Measurements from ENCODE around the gene ATP6V1F.
A peak's percentile ranks its signal among the peaks of the same experiment; 100 is the strongest.

ATP6V1F gene

DNA sequence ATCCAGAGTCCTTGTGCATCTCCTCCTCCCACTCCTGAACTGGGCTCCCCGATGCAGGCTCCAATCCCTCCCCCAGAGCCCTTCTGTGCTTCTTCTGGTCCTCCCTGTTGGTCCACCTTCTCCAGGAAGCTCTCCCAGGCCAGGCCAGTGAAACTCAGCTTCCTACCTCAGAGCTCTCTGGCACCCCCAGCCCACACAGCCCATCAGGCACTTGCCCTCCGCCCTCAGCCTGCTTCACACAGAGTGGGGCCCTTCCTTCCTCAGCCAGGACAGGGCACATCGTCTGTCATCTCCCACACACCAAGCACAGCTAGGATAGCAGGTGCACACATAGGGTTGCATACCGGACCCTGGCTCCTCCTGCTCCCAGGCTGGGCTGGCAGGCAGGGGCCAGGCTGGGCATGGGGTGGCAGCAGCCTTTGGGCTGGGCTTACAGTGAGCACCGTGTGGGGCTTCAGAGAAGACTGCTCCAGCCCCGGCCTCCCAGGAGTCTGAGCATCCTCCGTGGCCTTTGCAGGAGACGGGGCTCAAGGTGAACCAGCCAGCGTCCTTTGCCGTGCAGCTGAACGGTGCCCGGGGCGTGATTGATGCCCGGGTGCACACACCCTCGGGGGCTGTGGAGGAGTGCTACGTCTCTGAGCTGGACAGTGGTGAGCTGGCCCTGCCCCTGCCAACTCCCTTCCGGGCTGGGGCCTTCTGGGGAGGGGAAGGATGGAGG, 6.5 kb upstream of the ATP6V1F start:
- Histone ChIP-seq H3K36me3 (ENCODE audit: control insufficient read depth, insufficient read depth, low read length) (no peaks in the 10 kb centered on the region), H3K27me3 (replicated peaks; ENCODE audit: control insufficient read depth, insufficient read depth, low read length) (no peaks in the 10 kb centered on the region), H3K4me3 (replicated peaks; ENCODE audit: low read depth, low read length) (no peak overlapping the region)
- no peak for DNase-seq (ENCODE audit: extremely low read depth, insufficient read length)
- TF ChIP-seq, protein P1, sequence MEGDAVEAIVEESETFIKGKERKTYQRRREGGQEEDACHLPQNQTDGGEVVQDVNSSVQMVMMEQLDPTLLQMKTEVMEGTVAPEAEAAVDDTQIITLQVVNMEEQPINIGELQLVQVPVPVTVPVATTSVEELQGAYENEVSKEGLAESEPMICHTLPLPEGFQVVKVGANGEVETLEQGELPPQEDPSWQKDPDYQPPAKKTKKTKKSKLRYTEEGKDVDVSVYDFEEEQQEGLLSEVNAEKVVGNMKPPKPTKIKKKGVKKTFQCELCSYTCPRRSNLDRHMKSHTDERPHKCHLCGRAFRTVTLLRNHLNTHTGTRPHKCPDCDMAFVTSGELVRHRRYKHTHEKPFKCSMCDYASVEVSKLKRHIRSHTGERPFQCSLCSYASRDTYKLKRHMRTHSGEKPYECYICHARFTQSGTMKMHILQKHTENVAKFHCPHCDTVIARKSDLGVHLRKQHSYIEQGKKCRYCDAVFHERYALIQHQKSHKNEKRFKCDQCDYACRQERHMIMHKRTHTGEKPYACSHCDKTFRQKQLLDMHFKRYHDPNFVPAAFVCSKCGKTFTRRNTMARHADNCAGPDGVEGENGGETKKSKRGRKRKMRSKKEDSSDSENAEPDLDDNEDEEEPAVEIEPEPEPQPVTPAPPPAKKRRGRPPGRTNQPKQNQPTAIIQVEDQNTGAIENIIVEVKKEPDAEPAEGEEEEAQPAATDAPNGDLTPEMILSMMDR (IDR thresholded peaks at IDR 0.05; ENCODE audit: insufficient read depth, low read length, poor library complexity, severe bottlenecking), result no peak

DNA sequence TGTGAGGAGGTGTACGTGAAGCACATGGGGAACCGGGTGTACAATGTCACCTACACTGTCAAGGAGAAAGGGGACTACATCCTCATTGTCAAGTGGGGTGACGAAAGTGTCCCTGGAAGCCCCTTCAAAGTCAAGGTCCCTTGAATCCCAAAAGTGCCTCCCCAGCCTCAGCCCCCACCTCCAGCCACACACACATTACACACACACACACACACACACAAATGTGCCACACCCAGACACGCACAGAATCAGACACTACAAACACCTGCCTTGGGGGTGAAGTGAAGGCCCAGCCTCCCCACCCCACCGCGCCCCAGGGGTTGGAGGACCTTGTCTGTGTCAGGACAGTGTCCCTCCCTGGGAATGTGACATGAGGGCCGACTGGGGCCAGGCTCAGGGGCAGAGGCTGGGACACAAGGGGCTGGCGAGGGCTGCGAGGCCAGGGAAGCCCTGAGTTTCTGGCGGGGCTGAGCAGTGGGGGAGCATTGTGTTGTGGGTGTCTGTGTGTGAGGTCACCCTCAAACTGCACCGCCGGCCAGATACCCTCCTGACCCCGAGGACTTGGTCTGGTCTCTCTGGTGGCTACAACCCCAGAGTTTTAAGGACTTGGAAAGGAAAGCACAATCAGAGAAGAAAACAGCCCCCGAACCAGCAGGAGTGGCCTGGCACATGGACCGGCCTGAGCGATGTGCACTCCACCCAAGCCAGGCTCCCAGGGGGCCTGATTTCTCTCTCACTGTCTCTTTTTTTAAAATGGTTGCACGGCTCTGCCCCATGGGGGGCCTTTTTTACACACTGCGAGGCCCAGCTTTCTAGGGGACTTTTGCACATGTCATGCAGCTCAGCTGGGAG, 4.0 kb upstream of the ATP6V1F start:
- no peaks in the 10 kb centered on the region for H3K27me3 ChIP-seq (replicated peaks; ENCODE audit: control insufficient read depth, insufficient read depth, low read length)
- H3K4me3 ChIP-seq (replicated peaks; ENCODE audit: low read depth, low read length), result no peak overlapping the region
- TF ChIP-seq, protein P1 (IDR thresholded peaks at IDR 0.05; ENCODE audit: insufficient read depth, low read length, poor library complexity, severe bottlenecking), result no peak
- H3K36me3 ChIP-seq (ENCODE audit: control insufficient read depth, insufficient read depth, low read length), result no peaks in the 10 kb centered on the region
- no peak for DNase-seq (ENCODE audit: extremely low read depth, insufficient read length)

DNA sequence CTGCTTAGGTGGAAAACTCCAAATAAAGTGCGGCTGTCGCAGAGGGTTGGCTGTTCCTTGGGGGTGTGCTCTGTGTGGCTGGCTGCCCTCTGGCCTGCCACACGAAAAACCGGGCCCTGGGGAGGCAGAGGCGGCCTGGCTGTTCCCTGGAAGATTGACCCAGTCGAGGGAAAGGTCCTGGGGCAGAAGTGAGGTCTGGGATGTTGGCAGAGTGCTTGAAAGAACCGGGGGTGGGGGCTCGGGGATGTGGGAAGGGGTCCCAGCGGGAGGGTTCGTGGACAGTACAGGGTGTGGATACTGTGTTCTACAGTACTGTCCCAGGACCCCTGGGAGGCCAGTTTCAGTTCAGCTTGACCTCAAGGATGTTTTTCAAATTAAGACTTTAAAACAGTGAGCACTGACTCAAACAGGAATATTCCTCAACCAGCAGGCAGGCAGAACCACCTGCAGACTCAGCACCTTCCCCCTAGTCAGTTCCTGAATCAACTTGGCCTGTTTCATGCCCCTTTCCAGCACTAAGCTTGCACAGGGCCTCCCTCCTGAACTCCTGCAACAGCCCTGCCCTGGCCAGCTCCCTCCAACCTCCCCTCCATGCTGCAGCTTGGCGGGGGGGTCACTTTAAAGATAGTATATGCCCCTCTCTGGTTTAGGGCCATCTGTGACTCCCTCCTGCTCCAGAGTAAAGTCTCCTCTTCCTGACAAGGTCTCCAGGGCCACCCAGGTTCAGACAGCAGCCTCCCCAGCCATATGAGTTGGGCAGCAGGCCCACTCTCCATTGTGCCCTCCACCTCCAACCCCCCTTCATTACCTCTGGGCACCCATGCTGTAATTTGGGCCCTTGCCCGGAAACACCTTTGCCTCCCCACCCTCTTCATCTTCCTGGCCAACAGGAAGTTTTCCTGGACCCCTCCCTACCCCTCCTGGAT, 3.2 kb upstream of the ATP6V1F start:
- TF ChIP-seq, protein P1 (IDR thresholded peaks at IDR 0.05; ENCODE audit: insufficient read depth, low read length, poor library complexity, severe bottlenecking), result no peak
- Histone ChIP-seq H3K36me3 (ENCODE audit: control insufficient read depth, insufficient read depth, low read length) (peaks cover under 1% of the 10 kb centered on the region; the same call in 1 of the 2 replicates), H3K27me3 (replicated peaks; ENCODE audit: control insufficient read depth, insufficient read depth, low read length) (no peaks in the 10 kb centered on the region), H3K4me3 (replicated peaks; ENCODE audit: low read depth, low read length) (no peak overlapping the region)
- DNase-seq (ENCODE audit: extremely low read depth, insufficient read length), result no peak

DNA sequence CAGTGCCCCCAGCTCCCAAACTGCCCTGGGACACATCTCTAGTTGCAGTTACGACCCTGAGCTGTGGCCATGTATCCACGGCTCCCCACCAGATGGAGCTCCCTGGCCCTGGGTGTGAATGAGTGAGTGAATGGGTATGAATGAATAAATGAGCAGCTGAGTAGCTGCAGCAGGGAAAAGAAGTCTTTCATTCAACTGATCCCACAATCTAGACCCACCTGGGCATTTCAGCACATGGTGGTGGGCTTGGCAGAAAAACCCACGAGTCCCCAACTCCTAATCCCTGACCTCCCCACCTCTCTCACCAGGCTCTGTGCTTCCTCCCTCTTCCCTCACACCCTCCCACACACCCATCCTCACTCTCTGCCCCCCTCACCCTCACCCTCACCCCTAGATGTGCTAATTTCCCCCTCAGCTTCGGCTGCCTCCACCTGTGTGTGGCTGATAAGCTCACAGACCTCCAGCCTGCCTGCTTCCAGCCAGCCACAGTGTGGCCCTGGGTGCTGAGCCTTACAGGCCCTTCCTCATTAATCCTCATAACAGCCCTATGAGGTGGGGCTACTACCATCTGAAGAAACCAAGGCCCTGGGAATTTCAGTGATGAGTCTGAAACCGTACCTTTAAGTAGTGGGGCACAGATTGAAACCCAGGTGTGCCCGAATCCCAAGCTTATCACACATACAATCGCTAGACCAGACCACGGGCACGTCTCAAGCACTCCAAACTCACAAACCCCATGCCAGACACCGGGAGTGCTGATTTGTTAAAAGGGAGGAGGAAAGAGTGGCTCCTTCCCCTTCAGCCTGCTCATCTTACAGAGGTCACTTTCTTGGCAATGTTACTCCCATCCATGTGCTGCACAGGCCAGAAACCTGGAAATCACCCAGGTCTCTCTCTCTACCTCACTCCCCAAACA, 2.2 kb upstream of the ATP6V1F start:
- Histone ChIP-seq H3K27me3 (replicated peaks; ENCODE audit: control insufficient read depth, insufficient read depth, low read length) (no peaks in the 10 kb centered on the region), H3K4me3 (replicated peaks; ENCODE audit: low read depth, low read length) (no peak overlapping the region), H3K36me3 (ENCODE audit: control insufficient read depth, insufficient read depth, low read length) (peaks cover 8% of the 10 kb centered on the region)
- TF ChIP-seq, protein P1 (IDR thresholded peaks at IDR 0.05; ENCODE audit: insufficient read depth, low read length, poor library complexity, severe bottlenecking), result peak; percentile 22
- DNase-seq (ENCODE audit: extremely low read depth, insufficient read length), result no peak

Measured in GM06990 (cell line).